Measurements from ENCODE around the gene DCUN1D1.

DCUN1D1 gene

DNA sequence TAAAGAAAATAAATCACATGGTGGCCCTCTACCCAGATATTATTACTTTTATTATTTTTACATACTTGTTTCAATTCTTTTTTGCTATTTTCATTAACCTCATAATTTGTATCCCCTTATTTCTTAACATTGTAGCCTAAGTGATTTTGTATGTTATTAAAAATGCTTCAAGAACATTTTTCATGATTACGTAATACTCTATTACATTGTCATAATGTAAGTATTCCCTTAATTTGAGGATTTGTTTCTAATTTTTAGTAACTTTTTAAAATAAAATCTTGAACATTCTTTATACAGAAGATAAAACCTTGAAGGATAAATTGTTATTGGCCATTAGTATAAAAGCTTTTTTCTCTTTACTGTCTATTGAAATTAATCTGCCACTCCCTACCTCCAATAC lies 89.0 kb downstream of the DCUN1D1 start:
- H3K4me3 ChIP-seq (replicated peaks in 1 of 2; ENCODE audit: low read depth in 2 of 2, low read length in 2 of 2), result no peak overlapping the region
- TF ChIP-seq, protein P1, sequence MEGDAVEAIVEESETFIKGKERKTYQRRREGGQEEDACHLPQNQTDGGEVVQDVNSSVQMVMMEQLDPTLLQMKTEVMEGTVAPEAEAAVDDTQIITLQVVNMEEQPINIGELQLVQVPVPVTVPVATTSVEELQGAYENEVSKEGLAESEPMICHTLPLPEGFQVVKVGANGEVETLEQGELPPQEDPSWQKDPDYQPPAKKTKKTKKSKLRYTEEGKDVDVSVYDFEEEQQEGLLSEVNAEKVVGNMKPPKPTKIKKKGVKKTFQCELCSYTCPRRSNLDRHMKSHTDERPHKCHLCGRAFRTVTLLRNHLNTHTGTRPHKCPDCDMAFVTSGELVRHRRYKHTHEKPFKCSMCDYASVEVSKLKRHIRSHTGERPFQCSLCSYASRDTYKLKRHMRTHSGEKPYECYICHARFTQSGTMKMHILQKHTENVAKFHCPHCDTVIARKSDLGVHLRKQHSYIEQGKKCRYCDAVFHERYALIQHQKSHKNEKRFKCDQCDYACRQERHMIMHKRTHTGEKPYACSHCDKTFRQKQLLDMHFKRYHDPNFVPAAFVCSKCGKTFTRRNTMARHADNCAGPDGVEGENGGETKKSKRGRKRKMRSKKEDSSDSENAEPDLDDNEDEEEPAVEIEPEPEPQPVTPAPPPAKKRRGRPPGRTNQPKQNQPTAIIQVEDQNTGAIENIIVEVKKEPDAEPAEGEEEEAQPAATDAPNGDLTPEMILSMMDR (IDR thresholded peaks at IDR 0.05; ENCODE audit: low read depth, low read length), result no peak
- DNase-seq (ENCODE audit: low read depth in 2 of 2), result no peak

DNA sequence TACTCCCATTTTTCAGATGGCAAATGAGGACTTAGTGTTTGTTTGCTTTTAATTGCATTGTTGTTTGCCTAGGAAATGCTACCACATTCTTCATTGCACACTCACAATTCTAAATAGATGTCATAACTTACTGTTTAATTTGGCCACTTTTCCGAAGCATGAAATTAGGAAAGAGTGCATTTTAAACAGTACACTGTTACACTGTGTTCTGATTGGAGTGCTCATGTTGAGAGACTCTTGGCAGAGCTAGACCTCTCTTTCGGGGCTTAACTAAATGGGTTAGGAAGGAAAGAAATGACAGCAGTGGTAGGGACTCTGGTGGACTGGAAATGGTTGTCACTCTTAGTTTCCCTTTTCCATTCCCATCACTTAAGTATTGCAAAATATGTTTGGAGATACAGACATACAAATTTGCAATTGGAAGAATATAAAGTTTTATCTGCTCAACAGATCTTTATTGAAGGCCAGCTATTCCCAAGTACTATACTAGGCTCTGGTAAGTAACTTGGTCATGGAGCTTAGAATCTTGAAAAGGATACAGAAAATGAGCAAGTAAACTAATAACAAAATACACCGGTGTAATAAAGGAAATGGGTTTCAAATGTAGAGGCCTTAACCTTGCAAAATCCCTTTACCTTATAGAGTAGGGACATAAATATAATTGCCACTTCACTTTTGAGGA lies 90.2 kb downstream of the DCUN1D1 start:
- TF ChIP-seq, protein P1 (IDR thresholded peaks at IDR 0.05; ENCODE audit: low read depth, low read length), result no peak
- H3K4me3 ChIP-seq (replicated peaks in 1 of 2; ENCODE audit: low read depth in 2 of 2, low read length in 2 of 2), result no peak overlapping the region
- DNase-seq (ENCODE audit: low read depth in 2 of 2), result peak in 1 of 2 donors; percentile 58
